ENCODE results near the gene SCN5A.

The SCN5A gene

GRCh38 chr3:38609386-38610111 is 39.9 kb downstream of the SCN5A start:
- DNase-seq (ENCODE audit: insufficient read length, low spot score) (no peak), FAIRE-seq (no peak)
- TF ChIP-seq SPI1 (IDR thresholded peaks at IDR 0.05; ENCODE audit: low read depth, low read length) = no peak
- TF ChIP-seq POLR2A (IDR thresholded peaks at IDR 0.05; ENCODE audit: low read depth, low read length) = no peak
- no peak for TF ChIP-seq TAF1 (IDR thresholded peaks at IDR 0.05; ENCODE audit: low read depth, low read length)
- TF ChIP-seq POLR2AphosphoS5 (IDR thresholded peaks at IDR 0.05; ENCODE audit: low read depth, low read length) = no peak
- TF ChIP-seq POU2F2 (IDR thresholded peaks at IDR 0.05; ENCODE audit: low read depth, low read length) = no peak

- TF ChIP-seq POLR2A (IDR thresholded peaks at IDR 0.05; ENCODE audit: low read depth, low read length) (no peak), TAF1 (IDR thresholded peaks at IDR 0.05; ENCODE audit: low read depth, low read length) (no peak), POLR2AphosphoS5 (IDR thresholded peaks at IDR 0.05; ENCODE audit: low read depth, low read length) (no peak), POU2F2 (IDR thresholded peaks at IDR 0.05; ENCODE audit: low read depth, low read length) (no peak), PAX5 (IDR thresholded peaks at IDR 0.05; ENCODE audit: insufficient read depth, low read length, severe bottlenecking) (no peak)
- no peak for DNase-seq (ENCODE audit: insufficient read length, low spot score)
- FAIRE-seq = no peak
These were observed 40.5 kb downstream of the SCN5A start for GRCh38 chr3:38608961-38609360.

DNA sequence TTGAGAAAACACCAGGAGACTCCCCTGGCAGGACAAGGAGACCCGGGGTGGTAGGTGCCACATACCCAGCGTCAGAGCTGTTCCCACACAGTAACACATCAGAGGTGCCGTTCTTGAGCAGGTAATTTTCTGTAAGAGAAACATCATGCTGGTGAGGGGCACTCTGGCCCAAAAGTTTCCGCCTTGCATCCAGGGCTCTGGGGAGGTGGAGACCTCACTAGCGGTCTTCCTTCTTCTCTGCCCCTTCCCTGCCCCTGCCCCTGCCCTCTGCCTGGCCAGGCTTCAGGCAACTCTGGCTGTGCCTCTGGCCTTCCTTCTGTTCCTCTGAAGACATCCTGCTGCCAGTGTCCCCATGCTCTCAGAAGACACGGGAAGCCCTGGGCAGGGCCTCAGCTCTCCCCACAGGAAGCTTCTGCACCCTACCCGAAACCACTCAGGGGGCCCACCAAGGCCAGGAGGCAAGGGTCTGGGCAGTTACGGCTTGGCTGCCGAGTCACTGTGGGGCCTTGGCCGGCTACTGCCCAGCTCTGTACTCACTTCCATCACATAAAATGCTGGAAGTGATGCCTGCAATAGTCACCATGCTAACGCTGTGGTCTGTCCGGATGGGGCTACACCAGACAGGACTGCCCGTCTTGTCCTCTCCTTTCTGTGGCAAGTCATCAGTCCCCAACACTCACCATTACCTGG is 41.3 kb downstream of the SCN5A start:
- DNase-seq (ENCODE audit: insufficient read length, low spot score) (no peak), FAIRE-seq (no peak)
- TF ChIP-seq POLR2A (IDR thresholded peaks at IDR 0.05; ENCODE audit: low read depth, low read length) = no peak

DNA sequence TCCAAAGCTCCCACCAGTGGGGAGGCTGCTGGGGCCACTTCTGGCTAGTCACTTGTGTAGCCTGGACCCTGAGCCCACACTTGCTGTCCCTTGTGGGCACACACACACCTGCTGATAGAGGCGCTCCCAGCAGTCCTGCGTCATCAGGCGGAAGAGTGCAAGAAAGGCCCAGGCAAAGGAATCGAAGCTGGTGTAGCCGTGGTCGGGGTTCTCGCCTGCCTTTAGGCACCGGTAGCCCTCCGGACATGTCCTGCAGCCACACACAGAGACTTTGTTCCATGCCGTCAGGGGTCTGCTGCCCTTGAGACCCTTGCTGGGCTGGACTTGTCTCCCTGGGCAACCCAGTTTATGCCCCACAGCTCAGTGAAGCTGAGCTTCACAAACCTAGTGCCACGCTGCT is 42.9 kb downstream of the SCN5A start:
- FAIRE-seq = no peak

GRCh38 chr3:38605981-38606380 is 43.5 kb downstream of the SCN5A start:
- FAIRE-seq = no peak

More for the DNA sequence above, 42.9 kb downstream of the SCN5A start:
- DNase-seq (ENCODE audit: insufficient read length, low spot score) = no peak
- TF ChIP-seq SPI1 (IDR thresholded peaks at IDR 0.05; ENCODE audit: low read depth, low read length) (no peak), TAF1 (IDR thresholded peaks at IDR 0.05; ENCODE audit: low read depth, low read length) (no peak), POLR2A (IDR thresholded peaks at IDR 0.05; ENCODE audit: low read depth, low read length) (no peak), PAX5 (IDR thresholded peaks at IDR 0.05; ENCODE audit: insufficient read depth, low read length, severe bottlenecking) (no peak), POLR2AphosphoS5 (IDR thresholded peaks at IDR 0.05; ENCODE audit: low read depth, low read length) (no peak), POU2F2 (IDR thresholded peaks at IDR 0.05; ENCODE audit: low read depth, low read length) (no peak)

DNA sequence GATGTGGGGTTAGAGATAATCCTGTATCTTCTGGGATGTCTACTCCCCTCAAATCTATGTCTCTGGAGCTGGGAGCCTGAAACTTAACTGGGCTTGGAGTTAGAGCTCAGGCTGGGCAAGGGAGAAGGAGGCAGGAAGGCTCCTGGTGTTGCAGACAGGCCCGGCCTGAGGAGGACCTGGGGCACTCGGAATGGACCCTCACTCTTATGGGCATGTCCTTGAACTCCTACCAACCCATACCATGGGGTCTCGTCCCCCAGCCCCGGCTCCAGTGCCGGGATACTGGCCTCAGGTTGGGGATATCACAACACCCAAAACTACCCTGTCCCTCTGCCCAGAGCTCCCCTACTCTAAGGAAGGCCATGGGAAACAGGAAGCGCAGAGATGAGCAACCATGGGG is 45.2 kb downstream of the SCN5A start:
- DNase-seq (ENCODE audit: insufficient read length, low spot score) (no peak), FAIRE-seq (no peak)
- TF ChIP-seq POU2F2 (IDR thresholded peaks at IDR 0.05; ENCODE audit: low read depth, low read length) (no peak), PAX5 (IDR thresholded peaks at IDR 0.05; ENCODE audit: insufficient read depth, low read length, severe bottlenecking) (no peak), TAF1 (IDR thresholded peaks at IDR 0.05; ENCODE audit: low read depth, low read length) (no peak), SPI1 (IDR thresholded peaks at IDR 0.05; ENCODE audit: low read depth, low read length) (no peak), POLR2A (IDR thresholded peaks at IDR 0.05; ENCODE audit: low read depth, low read length) (no peak), POLR2AphosphoS5 (IDR thresholded peaks at IDR 0.05; ENCODE audit: low read depth, low read length) (no peak)

More at GRCh38 chr3:38605981-38606380, 43.5 kb downstream of the SCN5A start:
- TF ChIP-seq TAF1 (IDR thresholded peaks at IDR 0.05; ENCODE audit: low read depth, low read length) (no peak), POLR2AphosphoS5 (IDR thresholded peaks at IDR 0.05; ENCODE audit: low read depth, low read length) (no peak), POU2F2 (IDR thresholded peaks at IDR 0.05; ENCODE audit: low read depth, low read length) (no peak), SPI1 (IDR thresholded peaks at IDR 0.05; ENCODE audit: low read depth, low read length) (no peak), PAX5 (IDR thresholded peaks at IDR 0.05; ENCODE audit: insufficient read depth, low read length, severe bottlenecking) (no peak), POLR2A (IDR thresholded peaks at IDR 0.05; ENCODE audit: low read depth, low read length) (no peak)
- no peak for DNase-seq (ENCODE audit: insufficient read length, low spot score)

DNA sequence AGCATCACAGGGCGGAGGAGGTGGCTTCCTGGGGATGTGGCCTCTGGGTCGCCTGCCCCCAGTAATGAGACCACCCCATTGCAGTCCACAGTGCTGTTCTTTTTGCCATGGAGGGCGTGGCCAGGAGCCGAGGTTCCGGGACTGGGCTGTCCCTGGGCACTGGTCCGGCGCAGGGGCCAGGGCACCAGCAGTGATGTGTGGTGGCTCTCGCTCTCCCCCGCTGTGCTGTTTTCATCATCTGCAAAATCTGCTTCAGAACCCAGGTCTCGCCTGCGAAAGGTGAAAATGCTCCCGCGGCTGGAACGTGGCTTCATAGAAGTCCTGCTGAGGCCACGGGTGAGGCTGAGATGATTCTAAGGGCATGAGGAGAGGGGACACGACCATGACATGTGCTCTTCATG is 45.8 kb downstream of the SCN5A start:
- DNase-seq (ENCODE audit: insufficient read length, low spot score) (no peak), FAIRE-seq (no peak)
- TF ChIP-seq TAF1 (IDR thresholded peaks at IDR 0.05; ENCODE audit: low read depth, low read length) (no peak), PAX5 (IDR thresholded peaks at IDR 0.05; ENCODE audit: insufficient read depth, low read length, severe bottlenecking) (no peak), POLR2AphosphoS5 (IDR thresholded peaks at IDR 0.05; ENCODE audit: low read depth, low read length) (no peak), POLR2A (IDR thresholded peaks at IDR 0.05; ENCODE audit: low read depth, low read length) (no peak), POU2F2 (IDR thresholded peaks at IDR 0.05; ENCODE audit: low read depth, low read length) (no peak), SPI1 (IDR thresholded peaks at IDR 0.05; ENCODE audit: low read depth, low read length) (no peak)

DNA sequence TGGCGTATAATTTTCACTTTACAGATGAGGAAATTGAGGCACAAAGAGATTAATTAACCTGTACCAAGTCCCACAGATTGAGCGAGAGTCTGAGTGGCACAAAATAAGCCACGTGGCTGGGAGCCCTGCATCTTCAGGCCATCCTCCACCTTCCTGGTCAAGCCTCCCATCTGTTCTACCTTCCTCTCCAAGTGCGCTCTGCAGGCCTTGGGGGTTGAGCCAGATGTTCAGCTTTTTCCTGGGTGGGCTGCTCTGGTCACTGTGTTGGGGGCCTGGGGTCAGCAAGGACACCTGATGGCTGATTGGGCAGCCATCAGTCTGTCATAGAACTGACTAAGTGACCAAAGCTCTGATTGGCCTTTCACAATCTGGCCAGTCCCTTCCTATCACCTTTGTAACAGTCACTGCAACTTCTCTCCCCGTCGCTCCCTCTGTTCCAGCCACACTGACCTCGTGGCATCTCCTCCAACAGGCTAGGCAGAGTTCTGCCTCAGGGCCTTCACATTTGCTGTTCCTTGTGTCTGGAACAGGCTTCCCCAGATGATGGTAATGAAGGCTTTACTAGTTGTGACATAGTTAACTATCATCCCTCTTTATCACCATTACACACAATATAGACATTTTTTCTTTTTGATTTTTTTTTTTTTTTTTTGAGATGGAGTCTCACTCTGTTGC is 46.8 kb downstream of the SCN5A start:
- DNase-seq (ENCODE audit: insufficient read length, low spot score) (no peak), FAIRE-seq (no peak)
- no peak for TF ChIP-seq PAX5 (IDR thresholded peaks at IDR 0.05; ENCODE audit: insufficient read depth, low read length, severe bottlenecking)
- TF ChIP-seq TAF1 (IDR thresholded peaks at IDR 0.05; ENCODE audit: low read depth, low read length) = no peak
- TF ChIP-seq POU2F2 (IDR thresholded peaks at IDR 0.05; ENCODE audit: low read depth, low read length) = no peak
- no peak for TF ChIP-seq POLR2AphosphoS5 (IDR thresholded peaks at IDR 0.05; ENCODE audit: low read depth, low read length)
- TF ChIP-seq SPI1 (IDR thresholded peaks at IDR 0.05; ENCODE audit: low read depth, low read length) = no peak
- no peak for TF ChIP-seq POLR2A (IDR thresholded peaks at IDR 0.05; ENCODE audit: low read depth, low read length)

GRCh38 chr3:38601956-38602550 is 47.4 kb downstream of the SCN5A start:
- FAIRE-seq = no peak
- TF ChIP-seq POLR2AphosphoS5 (IDR thresholded peaks at IDR 0.05; ENCODE audit: low read depth, low read length) = no peak
- no peak for TF ChIP-seq SPI1 (IDR thresholded peaks at IDR 0.05; ENCODE audit: low read depth, low read length)
- no peak for TF ChIP-seq PAX5 (IDR thresholded peaks at IDR 0.05; ENCODE audit: insufficient read depth, low read length, severe bottlenecking)
- no peak for TF ChIP-seq POU2F2 (IDR thresholded peaks at IDR 0.05; ENCODE audit: low read depth, low read length)
- TF ChIP-seq POLR2A (IDR thresholded peaks at IDR 0.05; ENCODE audit: low read depth, low read length) = no peak
- no peak for TF ChIP-seq TAF1 (IDR thresholded peaks at IDR 0.05; ENCODE audit: low read depth, low read length)
- no peak for DNase-seq (ENCODE audit: insufficient read length, low spot score)

All from GM12891 (cell line).